COLO829 (cell line): ENCODE data around the gene SLC39A3.

Experiments used
- DNase-seq: peaks from one replicate; pipeline ENCODE4 v3.0.0; 2012; ENCODE audit warnings: low spot score

SLC39A3 gene

DNA sequence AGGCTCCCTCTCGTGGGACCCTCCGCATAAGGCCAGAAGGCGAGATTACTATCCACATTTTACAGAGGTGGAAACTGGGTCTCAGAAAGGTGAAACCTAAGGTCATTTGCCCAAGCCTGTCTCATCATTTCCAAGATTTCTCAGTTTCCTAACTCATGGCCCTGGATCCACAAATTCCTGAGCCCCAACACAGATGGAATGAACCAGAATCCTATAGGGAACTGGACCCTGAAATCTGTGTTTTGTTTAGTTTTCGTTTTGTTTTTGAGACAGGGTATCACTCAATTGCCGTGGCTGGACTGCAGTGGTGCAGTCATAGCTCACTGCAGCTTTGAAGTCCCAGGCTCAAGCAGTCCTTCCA, 36.8 kb downstream of the SLC39A3 start:
- DNase-seq: no peak

DNA sequence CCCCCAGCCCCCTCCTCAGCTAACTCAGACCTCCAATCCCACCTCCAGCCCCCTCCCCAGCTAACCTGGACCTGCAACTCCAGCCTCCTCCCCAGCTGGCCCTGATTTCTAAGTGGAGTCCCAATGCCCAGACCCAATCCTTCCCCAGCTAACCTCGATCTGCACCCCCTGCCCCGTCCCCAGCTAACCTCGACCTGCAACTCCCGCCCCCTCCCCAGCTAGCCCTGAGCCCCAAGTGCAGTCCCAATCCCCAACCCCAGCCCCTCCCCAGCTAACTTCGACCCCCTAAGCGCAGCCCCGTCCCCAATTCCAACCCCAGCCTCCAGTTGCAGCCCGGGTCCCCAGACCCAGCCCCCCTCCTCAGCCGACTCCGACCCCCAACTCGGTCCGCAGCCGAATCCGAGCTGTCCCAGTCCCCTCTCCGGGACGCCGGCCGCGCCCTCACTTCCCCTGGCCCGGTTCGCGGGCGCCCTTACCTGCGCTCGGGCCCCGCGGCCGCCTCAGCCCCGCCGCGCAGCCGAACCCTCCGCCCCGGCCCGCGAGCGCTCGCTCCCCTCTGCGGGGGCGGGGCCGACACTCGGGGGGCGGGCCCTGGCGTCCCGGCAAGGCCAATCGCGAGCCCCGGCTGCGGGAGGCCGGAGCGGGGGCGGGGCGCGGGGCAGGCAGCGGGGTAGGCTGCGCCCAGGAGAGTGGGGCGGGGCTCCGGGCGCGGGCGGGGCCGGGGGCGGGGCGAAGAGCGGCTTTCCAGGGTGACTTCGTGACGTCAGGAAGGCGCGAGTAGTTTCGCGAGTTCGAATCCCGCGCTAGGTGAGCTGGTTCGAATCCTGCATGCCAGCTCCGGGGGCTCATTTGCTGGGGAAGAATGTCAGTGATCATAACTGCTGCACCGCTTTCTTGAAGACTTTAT, 37.4 kb downstream of the SLC39A3 start, which contains the start of gene GNG7:
GNG7 (minus strand) TSS at position 525 of the 907 bp plus-strand sequence. CDS start 182,006 bp downstream, outside the sequence.
- DNase-seq: peak; percentile 99

DNA sequence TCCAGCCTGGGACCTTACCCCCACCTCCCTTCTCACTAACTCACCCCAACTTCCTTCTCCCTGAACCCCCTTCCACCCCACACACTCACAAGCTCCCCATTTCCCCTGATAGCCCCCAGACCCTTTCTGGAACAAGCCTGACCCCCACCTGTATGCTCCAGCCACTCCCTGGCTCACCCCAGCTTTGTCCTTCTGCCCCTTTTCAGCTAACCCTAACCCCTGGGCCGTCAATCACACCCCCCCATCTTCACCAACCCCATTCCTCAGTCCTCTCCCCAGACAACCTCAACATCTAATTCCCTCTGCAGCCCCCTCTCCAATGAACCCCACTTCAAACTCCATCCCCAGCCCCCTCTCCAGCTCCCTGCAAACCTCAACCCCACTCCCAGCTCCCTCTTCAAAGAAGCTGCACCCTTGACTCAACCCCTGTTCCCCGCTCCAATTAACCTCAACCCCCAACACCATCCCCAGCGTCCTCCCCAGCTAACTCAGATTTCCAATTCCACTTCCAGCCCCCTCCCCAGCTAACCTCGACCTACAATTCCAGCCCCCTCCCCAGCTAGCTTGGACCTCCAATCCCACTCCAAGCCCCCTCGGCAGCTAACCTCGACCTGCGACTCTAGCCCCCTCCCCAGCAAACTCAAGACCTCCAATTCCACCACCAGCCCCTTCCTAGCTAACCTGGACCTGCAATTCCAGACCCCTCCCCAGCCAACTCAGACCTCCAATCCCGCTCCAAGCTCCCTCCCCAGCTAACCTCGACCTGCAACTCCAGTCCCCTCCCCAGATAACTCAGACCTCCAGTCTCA, 38.3 kb downstream of the SLC39A3 start:
- no peak for DNase-seq

DNA sequence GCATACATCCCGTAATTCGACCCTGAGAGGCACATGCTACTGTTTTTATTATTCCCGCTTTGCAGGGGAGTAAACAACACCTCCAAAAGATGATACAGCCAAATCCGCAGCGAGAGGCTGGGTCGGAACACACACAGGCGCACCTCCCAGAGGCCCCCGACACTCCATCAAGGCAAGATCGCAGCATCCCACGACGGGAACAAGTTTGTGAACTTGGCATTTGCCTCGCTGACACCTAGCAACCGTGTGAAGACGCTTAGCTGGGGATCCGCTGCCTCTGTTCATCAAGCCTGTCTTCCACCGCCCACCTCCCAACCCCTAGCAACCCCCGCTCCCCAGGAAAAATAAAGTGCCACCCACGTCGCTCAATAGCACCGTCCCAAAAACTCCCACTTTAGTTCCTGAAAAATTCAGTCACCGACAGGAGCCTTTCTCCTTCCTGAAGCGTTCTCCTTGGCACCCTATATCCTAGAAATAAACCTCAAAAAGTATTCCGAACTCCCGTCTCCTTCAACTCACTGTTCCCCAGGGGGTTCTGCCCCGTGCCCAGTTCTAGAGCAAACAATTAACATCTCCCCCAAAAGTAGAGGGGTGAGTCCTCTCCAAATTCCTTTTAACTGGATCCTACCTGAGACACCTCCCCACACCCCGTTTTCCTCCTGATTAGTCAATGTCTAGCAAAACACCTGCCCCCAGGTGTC, 39.0 kb downstream of the SLC39A3 start:
- no peak for DNase-seq

DNA sequence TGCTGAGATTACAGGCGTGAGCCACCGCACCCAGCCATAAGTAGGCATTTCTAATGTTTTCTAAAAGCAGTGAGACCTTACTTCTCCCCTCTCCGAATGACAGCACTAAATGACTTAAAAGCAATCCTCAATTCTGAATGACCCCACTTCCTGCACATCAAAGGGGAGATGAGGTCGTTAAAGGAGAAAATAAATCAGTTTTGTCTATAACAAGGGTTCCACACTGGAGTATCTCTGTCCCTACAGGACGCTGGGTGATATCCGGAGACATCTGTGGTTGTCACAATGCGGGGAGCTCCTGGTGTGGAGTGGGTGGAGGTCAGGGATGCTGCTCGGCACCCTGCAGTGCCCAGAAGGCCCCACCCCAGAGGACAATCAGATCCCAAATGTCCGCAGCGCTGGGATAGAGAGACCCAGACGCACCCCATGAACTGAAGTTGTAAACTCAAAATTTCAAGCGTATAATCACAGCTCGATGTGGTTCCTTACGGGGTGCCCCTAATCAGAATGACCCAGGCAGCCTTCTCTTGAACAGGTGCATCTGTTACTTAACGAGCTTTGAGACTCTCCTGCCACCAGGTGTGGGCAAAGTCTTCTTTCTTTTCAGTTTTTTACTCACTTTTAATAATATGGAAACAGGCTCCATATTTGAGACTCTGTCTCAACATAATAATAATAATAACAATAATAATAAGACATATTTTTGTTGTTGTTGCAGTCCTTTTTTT, 40.2 kb downstream of the SLC39A3 start:
- DNase-seq: no peak

DNA sequence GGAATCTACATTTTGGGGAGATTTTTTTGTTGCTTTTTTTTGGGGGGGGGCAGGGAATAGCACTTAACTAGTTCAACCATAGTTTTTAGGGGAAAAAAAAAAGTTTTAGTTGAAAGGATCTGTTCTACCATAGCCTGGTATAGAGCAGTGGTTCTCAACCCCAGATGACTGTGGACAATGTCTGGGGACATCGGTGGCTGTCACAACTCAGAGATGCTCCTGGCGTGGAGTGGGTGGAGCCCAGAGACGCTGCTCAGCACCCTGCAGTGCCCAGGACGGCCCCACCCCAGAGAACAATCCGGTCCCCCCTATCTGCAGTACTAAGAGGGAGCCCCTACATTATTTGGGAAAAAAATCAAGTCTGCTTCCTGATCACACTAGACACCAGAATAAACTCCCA, 45.6 kb downstream of the SLC39A3 start:
- DNase-seq: no peak

DNA sequence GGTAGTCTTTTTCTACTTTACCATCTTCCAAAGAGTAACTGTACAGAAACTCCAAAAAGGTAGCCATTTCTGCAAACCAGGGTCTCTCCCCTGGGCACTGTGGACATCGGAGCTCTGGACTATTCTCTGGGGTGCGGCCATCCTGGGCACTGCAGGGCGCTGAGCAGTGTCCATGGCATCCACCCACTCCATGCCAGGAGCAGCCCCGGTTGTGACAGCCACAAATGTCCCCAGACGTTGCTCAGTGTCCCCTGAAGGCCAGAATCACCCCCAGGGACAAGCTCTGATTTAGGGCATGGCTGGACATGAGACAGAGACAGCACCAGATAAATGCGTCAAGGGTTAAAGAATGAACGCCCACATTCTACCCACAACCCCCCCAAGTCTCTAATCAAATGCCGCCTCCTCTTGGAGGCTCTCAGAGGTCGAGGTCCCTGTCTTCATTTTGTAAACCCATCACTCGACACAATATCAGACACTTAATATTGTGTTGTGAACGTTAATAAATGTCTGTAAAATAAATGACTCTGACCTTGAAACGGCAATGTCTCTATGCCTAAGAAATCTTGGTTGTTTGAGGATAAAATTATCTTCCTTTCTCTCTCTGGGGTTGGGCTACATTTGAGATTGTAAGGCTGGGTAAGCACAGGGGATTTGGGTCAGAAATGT, 46.2 kb downstream of the SLC39A3 start:
- no peak for DNase-seq

DNA sequence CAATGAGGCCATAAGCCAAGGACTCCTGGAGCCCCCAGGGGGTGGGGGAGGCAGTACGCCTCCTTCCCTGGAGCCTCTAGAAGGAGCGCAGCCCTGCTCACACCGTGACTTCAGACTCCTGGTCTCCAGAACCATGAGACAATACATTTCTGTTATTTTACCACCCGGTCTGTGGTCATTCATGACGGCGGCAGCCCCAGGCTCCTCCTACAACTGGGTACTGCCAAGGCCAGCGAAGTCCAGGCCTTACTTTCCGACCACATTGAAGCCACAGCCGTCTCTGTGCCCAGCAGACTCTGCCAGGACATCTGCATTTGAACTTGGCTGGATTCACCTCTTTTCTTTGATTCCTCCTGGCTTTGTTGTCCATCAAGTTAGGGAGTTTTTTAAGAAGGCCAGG, 47.9 kb downstream of the SLC39A3 start:
- peak; percentile 32 for DNase-seq

DNA sequence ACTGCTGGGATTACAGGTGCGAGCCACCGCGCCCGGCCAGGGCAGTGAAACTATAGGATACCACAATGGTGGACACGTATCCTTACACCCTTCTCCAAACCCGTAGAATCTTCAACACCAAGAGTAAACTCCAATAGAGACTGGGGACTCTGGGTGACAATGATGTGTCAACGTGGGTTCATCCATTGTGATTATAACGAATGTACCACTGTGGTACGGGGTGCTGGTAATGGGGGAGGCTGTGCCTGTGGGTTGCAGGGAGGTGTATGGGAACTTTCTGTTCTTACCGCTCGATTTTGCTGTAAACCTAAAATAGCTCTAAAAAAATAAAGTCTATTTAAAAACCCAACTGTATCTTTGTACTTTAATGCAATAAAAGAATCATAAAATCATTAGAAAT, 49.0 kb downstream of the SLC39A3 start:
- DNase-seq: no peak

DNA sequence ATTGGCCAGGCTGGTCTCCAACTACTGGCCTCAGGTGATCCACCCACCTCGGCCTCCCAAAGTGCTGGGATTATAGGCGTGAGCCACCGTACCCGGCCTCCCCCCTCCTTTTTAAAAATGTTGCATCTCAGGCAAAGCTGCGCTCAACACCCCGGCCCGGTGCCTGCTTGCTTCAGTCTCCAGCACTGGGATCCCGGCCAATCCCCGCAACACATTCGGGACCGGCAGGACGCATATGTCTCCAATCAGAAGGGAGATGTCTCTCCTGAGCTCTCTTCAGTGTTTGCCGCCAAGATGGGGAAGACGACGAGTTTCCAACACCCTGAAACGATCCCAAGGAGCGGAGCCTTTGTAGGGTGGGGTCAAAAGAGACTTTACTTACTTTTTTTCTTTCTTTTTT, 53.5 kb downstream of the SLC39A3 start:
- no peak for DNase-seq

DNA sequence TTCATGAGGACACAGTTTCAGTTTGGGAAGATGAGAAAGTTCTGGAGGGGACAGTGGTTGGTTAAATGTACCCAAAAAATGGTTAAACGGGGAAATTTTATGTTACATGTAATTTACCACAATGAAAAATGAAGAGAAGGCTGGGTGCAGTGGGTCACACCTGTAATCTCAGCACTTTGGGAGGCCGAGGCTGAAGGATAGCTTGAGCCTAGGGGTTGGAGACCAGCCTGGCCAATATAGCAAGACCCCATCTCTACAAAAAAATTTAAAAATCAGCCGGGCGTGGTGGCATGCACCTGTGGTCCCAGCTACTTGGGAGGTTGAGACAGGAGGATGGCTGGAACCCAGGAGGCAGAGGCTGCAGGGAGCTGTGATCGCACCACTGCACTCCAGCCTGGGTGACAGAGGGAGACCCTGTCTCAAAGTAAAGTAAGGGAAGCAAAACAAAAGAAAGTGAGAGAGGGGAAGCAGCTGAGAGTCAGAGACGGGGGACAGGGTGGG, 54.6 kb downstream of the SLC39A3 start:
- no peak for DNase-seq

DNA sequence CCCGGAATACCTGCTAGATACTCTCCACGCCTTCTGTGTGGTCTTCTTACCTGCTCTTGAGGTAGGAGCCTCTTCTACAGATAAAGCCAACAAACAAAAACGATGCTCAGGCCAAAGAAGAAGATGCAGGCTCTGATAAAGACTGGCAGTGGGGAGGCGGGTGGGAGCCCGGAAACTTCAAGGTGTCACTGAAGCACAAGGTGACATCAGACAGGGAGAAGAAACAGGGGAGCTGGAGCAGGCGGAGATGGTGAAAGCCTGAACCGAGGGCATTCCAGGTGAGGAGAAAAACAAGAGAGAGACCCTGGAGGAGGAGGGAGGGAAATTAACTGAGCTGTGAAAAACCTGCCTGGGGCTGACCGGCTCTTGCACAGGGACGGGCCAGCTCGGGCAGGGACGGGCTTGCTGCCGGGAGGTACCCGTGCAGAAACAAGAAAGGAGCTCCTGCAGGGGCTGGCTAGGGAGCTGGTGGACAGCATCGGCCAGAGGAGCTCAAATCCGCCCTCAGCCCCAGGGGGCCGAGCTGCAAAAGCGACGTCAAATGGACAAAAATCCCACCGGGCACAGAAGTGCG, 56.3 kb downstream of the SLC39A3 start:
- no peak for DNase-seq
